Medulla oblongata (tissue), 1 donor: ENCODE measurements around the gene ZNF768.
"Not testable (repeated sequence)": the region's sequence is repeated elsewhere in the genome, so short reads cannot be mapped to it uniquely, and the experiment has no call there.

Experiments
- DNase-seq: peaks from one replicate; pipeline ENCODE4 v3.0.0-alpha.2; 2015; ENCODE audit errors: extremely low spot score

Gene ZNF768

GRCh38 chr16:30510376-30510938 lies 15.9 kb downstream of the ZNF768 start:
- no peak for DNase-seq

DNA sequence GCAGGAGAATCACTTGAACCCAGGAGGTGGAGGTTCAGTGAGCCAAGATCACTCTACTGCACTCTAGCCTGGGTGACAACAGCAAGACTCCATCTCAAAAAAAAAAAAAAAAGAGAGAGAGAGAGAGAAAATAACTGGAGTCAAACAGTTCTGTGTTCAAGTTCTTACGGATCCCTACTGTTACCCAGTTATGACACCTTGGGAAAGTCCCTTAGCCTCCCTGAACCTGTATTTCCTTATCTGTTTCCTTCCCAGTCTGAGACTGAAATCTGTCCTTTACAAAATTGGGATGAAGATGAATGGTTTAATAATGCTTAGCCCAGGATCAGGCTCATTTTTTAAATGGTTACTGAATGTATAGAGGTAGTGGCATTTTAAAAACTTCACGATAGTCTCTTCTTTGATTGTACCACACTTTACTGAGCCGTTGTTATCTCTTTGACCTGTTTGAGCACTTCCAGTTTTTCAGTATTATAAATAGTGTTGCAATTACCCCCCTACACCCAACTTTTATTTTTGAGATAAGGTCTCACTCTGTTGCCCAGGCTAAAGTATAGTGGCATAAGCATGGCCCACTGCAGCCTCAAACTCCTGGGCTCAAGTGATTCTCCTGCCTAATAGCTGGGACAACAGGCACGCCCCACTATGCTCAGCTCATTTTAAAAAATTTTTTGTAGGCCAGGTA lies 17.1 kb downstream of the ZNF768 start:
- DNase-seq = no peak

- no peak for DNase-seq
Observed at GRCh38 chr16:30503403-30504296, 22.7 kb downstream of the ZNF768 start.

DNA sequence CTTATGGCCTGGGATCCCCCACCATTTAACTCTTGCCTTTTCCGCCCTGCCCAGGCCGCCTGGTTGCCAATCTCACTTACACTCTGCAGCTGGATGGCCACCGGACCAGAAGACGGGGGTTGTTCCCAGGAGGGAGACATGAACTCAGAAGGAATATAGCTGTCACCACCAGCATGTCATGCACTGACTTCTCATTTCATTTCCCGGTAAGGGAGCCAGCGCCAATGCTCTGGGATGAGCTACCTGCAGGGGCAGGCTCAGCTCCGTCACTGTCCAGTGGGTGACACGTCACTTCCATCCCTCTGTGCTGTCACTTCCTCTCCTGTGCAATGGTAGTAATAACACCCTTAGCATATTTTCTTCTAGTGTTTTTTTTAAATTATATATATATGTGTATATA lies 27.1 kb downstream of the ZNF768 start:
- no peak for DNase-seq

- DNase-seq = no peak
Observed at GRCh38 chr16:30494709-30495108, 31.7 kb downstream of the ZNF768 start.

- no peak for DNase-seq
Observed at GRCh38 chr16:30493941-30494488, 32.4 kb downstream of the ZNF768 start.

DNA sequence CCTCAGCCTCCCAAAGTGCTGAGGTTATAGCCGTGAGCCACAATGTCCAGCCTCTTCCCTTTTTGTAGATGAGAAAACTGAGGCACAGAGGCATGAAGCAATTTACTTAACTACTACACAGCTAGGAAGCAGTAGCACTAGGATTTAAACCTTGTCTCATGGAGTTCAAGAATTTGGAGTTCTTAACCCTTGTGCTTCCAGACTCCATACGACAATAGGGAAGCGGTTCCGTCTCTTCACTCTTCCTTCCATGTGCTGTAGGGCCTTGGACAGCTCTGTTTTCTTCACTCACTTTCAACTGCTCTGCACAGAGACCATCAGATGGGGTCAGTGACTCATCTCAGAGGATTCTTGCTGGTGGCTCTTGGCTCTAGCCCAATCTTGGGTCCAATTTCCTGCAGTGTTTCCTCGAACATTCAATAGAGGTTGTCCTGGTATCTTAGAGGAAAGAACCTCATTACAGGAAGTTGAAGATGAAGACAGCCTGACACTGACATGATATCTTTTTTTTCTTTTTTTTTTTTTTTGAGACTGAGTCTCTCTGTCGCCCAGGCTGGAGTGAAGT lies 34.5 kb downstream of the ZNF768 start:
- no peak for DNase-seq

- no peak for DNase-seq
Observed at GRCh38 chr16:30491229-30491628, 35.1 kb downstream of the ZNF768 start.

GRCh38 chr16:30490210-30490609 lies 36.2 kb downstream of the ZNF768 start:
- DNase-seq = no peak

- DNase-seq = peak; percentile 23
Observed at GRCh38 chr16:30488764-30489605, 37.4 kb downstream of the ZNF768 start.

DNA sequence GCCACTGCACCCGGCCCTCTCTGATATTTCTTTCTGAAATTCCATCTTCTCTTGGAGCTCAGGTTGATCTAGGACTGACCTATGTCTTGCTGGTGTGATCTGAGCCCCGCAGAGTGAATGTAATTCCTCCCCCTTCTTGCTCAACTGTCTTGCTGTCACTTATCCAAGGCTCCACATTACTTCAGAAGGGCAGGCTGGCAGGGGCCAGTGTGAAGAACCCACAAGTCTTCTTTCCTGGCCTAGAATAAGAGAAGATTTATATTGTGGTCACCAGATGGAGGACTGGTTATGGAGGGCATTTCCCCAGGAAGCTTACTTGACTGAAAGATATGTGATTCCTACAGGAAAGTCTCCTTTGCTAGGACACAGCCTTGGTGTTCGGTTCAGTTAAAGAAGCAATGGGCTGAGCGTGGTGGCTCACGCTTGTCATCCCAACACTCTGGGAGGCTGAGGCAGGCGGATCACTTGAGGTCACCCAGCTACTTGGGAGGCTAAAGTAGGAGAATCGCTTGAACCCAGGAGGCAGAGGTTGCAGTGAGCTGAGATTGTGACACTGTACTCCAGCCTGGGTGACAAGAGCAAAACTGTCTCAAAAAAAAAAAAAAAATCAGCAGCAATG lies 40.4 kb downstream of the ZNF768 start:
- no peak for DNase-seq

- DNase-seq = no peak
Observed at GRCh38 chr16:30484887-30485286, 41.5 kb downstream of the ZNF768 start.

DNA sequence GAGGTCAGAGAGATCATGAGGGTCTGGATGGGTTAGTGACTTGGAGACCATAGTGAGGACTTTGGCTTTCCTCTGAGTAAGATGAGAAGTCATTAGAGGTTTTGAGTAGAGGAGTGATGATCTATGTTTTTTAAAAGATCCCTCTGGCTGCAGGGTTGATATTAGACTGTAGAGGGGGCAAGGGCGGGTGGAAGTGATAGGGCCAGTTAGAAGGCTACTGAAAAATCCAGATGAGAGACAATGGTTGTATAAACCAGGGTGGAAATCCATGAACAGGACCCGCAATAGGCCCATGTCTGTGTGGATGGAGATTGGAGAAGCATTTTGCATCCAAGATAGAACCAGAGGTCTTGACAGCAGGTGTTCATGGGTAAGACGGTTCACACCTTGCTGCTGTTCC lies 44.0 kb downstream of the ZNF768 start:
- no peak for DNase-seq

- no peak for DNase-seq
Observed at GRCh38 chr16:30481381-30481780, 45.0 kb downstream of the ZNF768 start.

DNA sequence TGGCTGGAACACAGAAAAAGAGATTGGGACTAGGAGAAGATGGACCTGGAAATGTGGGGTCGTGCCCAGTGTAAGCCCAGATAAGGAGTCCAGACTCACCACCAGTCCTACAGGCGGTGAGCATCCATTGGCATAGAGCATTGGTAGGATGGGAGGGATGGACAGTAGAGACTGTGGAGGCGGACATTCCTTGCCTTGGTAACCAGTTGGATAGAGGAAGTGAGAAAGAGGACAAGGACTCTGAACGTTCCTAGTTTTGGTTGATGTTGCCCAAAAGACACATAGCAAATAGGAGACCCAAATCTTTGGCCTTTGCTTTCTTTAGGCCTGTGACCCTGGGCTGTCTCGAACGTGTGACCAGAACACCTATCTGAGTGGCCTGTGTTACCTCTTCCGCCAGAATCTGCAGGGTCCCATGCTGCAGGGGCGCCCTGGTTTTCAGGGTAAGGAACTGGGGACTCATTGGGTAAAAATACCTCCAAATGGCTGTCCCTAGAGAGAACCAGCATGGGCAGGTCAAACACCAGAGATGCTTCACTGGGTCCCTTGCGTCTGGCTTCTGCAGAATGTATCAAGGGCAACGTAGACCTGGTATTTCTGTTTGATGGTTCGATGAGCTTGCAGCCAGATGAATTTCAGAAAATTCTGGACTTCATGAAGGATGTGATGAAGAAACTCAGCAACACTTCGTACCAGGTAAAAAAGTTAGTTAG lies 47.4 kb downstream of the ZNF768 start:
- DNase-seq = no peak

DNA sequence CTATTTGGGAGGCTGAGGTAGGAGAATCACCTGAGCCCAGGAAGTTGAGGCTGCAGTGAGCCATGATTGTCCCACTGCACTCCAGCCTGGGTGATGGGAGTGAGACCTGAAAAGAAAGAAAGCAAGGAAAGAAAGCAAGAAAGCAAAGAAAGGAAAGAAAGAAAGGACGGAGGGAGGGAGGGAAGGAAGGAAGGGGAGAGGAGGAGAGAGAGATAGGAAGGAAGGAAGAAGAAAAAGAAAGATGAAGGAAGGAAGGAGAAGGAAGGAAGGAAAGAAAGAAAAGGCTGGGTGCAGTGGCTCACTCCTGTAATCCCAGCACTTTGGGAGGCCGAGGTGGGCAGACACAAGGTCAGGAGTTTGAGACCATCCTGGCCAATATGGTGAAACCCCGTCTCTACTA lies 48.6 kb downstream of the ZNF768 start:
- not testable (repeated sequence) for DNase-seq

DNA sequence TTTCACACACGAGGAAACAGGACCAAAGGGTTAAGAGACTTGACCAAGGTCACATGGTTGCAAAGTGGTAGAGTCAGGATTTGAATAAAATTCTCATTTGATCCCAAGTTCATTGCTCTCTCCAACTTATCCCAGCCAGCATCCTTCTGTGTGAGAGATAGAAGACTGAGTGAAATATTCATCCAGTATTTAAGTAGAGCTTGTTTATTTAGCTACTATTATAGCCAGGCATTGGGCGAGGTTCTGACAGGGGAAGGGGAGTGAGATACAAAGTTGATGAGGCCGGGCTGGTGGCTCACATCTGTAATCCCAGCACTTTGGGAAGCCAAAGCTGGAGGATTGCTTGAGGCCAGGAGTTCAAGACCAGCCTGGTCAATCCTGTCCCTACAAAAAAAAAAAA lies 49.4 kb downstream of the ZNF768 start:
- DNase-seq = no peak

- DNase-seq = no peak
Observed at GRCh38 chr16:30474684-30475083, 51.7 kb downstream of the ZNF768 start.

DNA sequence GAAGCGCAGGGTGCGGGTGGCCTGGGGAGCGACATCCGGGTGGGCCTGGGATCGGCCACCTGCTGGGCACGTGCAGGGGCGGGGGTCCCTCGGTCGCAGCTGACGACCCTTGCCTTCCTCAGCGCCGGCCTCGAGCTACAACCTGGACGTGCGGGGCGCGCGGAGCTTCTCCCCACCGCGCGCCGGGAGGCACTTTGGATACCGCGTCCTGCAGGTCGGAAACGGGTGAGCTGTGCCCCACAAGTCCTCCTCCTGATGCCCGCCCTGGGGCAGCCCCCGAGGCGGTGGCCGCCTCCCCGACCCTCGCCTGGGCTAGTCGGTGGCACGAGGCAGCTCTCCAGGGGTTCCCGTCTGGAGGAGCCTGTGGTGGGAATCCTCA lies 52.3 kb downstream of the ZNF768 start:
- no peak for DNase-seq
